Upper lobe of right lung (tissue), 1 donor: ENCODE results near the gene IL1RL1. TPM values are rescaled to one million over a fixed set of nuclear protein-coding genes. Genes with fewer than 3 reads are reported as not detected.

Experiments used
- ATAC-seq: fragments of 200-7000 bp; cut with Tn5 transposase; one replicate; pipeline ENCODE4 v1.9.1; 2020; ENCODE audit warnings: mild to moderate bottlenecking, moderate library complexity
- DNase-seq: peaks from one replicate; pipeline ENCODE4 v3.0.0-alpha.2; 2020
- H3K27ac ChIP-seq: fragments of 200-600 bp; one replicate; pipeline ENCODE4 v1.8.0; 2022
- H3K27me3 ChIP-seq: fragments of 200-600 bp; one replicate; pipeline ENCODE4 v1.8.0; 2022; ENCODE audit warnings: mild to moderate bottlenecking
- H3K36me3 ChIP-seq: fragments of 200-600 bp; one replicate; pipeline ENCODE4 v1.8.0; 2022
- H3K4me1 ChIP-seq: fragments of 200-600 bp; one replicate; pipeline ENCODE4 v1.8.0; 2022
- H3K4me3 ChIP-seq: fragments of 200-600 bp; one replicate; pipeline ENCODE4 v1.8.0; 2022; ENCODE audit warnings: mild to moderate bottlenecking
- H3K9me3 ChIP-seq: fragments of 200-600 bp; one replicate; pipeline ENCODE4 v1.8.0; 2022
- intact Hi-C: fragments of 100-400 bp; cut with DNase I; formaldehyde crosslinking; loops from one replicate; pipeline ENCODE4 v1.11.0; 2022
- long read RNA-seq: library from polyadenylated mRNA; unstranded; transcript quantifications from one replicate; pipeline ENCODE4 v2.0.0, GENCODE V29; 2021
- total RNA-seq: library from RNA; stranded (reverse); fragmentation: NEBNext Ultra II Directional; extraction: Animal tissue kit (Norgen Biotek cat#: 25700); gene quantifications from one replicate; pipeline ENCODE4 v1.2.1, GENCODE V29; 2021
- TF ChIP-seq, protein P1 (sequence below): fragments of 200-600 bp; IDR thresholded peaks from one replicate; pipeline ENCODE4 v1.8.0; 2022; ENCODE audit warnings: antibody characterized with exemption
- donor health status: DM: no; HTN: yes; CAD: no; lungs with severe emphysema.

Gene IL1RL1
- total RNA-seq, result 46.5 TPM
- long read RNA-seq, transcript IL1RL1-204 (8 exons, 2,693 nt), result minor isoform, 9 of 119 reads
- long read RNA-seq, transcript IL1RL1-202 (8 exons, 3,994 nt), result major isoform, 90 of 119 reads
- long read RNA-seq, partial matches to known transcripts, result 10 of 119 reads
- long read RNA-seq, other reads (novel, unspliced or antisense), result 10 of 119 reads

DNA sequence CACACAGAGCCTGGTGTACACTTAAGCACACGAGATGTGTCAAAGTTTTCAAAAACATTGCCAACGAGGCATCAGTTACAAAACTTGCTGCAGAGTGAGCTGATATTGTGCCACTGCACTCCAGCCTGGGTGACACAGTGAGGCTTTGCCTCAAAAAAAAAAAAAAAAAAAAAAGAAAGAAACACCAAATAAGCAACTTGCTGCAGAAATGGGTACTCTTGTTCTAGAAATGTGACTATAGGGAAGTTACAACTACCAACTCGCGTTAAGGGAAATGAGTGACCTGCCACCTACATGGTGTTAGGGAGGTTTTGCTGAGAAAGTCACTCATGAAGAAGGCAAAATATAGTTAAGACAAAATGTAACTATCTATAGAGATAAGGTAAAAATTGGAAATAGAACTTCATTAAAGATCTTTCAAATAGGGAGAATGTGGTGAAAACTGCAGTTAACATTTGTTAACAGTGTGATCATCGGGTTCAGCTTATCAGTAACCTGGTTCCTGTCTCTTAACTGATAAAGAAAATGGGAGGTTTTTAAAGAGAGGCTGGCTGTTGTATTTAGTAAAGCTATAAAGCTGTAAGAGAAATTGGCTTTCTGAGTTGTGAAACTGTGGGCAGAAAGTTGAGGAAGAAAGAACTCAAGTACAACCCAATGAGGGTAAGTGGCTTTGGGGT lies at the start of gene IL1RL1:
TSS of gene IL1RL1 (plus strand) at position 600 of the 677 bp plus-strand sequence. CDS start 26,702 bp downstream, outside the sequence.
- no peaks in the 10 kb centered on the region for H3K36me3 ChIP-seq
- H3K9me3 ChIP-seq, result no peaks in the 10 kb centered on the region
- intact Hi-C loops, result no loop called here
- H3K4me3 ChIP-seq, result no peak within 1 kb of the TSS
- TF ChIP-seq, protein P1, sequence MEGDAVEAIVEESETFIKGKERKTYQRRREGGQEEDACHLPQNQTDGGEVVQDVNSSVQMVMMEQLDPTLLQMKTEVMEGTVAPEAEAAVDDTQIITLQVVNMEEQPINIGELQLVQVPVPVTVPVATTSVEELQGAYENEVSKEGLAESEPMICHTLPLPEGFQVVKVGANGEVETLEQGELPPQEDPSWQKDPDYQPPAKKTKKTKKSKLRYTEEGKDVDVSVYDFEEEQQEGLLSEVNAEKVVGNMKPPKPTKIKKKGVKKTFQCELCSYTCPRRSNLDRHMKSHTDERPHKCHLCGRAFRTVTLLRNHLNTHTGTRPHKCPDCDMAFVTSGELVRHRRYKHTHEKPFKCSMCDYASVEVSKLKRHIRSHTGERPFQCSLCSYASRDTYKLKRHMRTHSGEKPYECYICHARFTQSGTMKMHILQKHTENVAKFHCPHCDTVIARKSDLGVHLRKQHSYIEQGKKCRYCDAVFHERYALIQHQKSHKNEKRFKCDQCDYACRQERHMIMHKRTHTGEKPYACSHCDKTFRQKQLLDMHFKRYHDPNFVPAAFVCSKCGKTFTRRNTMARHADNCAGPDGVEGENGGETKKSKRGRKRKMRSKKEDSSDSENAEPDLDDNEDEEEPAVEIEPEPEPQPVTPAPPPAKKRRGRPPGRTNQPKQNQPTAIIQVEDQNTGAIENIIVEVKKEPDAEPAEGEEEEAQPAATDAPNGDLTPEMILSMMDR, result no peak
- H3K27ac ChIP-seq, result no peak within 1 kb of the TSS
- no peak for DNase-seq
- no peaks in the 10 kb centered on the region for H3K4me1 ChIP-seq
- peaks cover 4% of the 10 kb centered on the region for H3K27me3 ChIP-seq
- ATAC-seq, result peak; percentile 73

DNA sequence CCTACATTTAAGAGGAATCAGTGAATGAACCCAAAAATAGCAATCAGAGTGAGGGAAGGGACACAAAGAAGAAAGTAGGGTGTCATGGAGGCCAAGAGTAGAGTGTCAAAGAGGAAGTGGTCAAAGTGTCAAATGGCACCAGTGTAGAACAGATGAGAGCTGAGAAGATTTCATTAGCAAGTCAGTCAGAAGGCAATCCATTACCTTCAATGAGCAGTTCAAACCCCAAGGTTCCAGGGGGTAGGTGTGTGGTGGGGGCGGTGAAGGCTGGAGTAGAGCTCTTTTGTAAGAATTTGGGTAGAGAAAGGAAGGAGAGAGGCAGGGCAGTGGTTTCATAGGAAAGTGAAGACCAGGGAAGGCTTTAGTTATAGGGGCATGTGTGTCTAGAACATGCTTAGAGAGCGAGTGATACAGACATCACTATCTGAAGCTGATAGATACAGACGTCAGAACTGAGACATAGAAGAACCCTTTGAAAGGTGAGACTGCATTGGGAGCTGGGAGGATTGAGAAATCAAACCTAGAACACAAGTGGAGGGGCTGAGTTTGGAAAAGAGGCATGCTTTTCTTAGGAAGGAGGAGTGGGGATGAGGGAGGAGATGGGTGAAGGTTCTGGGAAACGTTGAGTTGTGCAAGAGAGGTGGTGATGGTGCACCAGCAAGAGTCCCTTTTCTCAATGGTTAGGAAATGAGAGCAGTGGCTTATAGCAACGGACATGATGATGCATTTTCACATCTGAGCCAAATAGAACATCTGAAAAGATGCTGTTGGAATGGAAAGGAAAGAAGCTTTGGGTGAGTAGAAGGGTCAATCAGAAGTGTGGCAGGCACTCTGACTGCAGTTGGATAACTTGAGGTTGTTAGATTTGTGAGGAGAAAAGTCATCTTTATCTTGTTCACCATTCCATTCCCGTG lies 48.9 kb upstream of the IL1RL1 start:
- no peak overlapping the region for H3K27ac ChIP-seq
- H3K4me3 ChIP-seq, result no peak overlapping the region
- H3K36me3 ChIP-seq, result no peaks in the 10 kb centered on the region
- intact Hi-C loops, result no loop called here
- peak; percentile 33 for ATAC-seq
- H3K9me3 ChIP-seq, result no peaks in the 10 kb centered on the region
- no peaks in the 10 kb centered on the region for H3K4me1 ChIP-seq
- TF ChIP-seq, protein P1, result no peak
- no peaks in the 10 kb centered on the region for H3K27me3 ChIP-seq
- no peak for DNase-seq

DNA sequence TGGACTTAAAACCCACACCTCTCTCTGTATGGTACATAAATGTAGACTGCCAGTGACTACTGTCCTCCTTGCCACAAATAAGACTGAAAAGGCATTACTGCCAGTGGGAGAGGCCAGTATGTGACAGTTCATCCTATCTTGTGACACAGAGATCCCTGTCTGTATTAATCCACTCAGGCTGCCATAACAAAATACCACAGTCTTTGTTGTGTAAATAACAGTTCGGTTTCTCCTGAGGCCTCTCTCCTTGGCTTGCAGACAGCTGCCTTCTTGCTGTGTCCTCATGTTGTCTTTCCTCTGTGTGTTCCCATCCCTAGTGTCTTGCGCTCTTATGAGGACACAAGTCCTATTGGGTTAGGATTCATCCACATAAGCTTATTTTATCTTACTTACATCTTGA lies 46.4 kb upstream of the IL1RL1 start:
- no peaks in the 10 kb centered on the region for H3K36me3 ChIP-seq
- intact Hi-C loops, result no loop called here
- DNase-seq (no peak), ATAC-seq (no peak)
- H3K4me1 ChIP-seq, result peaks cover 6% of the 10 kb centered on the region
- H3K9me3 ChIP-seq, result no peaks in the 10 kb centered on the region
- TF ChIP-seq, protein P1, result no peak
- H3K4me3 ChIP-seq, result no peak overlapping the region
- no peaks in the 10 kb centered on the region for H3K27me3 ChIP-seq
- H3K27ac ChIP-seq, result no peak overlapping the region

DNA sequence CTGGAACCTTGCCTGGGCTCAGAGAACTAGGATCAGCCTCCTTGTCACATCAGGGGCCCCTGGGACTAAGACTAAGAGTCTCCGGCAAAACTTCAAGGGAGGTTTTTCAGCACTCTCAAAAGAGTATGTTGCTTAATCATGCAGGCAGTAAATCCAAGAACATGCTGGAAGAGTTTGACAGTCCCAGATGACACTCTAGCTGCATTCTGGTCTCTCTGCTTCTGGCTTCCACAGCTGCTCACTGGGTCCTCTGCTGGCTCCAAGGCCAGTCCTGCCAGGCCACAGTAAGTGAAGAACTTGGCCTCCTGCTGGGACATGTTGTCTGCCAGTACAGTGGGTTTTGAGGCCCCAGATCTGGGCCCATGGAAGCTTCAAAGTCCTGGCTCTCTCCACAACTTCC lies 45.2 kb upstream of the IL1RL1 start:
- no peak overlapping the region for H3K4me3 ChIP-seq
- H3K9me3 ChIP-seq, result no peaks in the 10 kb centered on the region
- no peaks in the 10 kb centered on the region for H3K36me3 ChIP-seq
- intact Hi-C loops, result no loop called here
- ATAC-seq, result no peak
- DNase-seq, result no peak
- TF ChIP-seq, protein P1, result no peak
- H3K4me1 ChIP-seq, result peaks cover 6% of the 10 kb centered on the region
- no peaks in the 10 kb centered on the region for H3K27me3 ChIP-seq
- no peak overlapping the region for H3K27ac ChIP-seq

DNA sequence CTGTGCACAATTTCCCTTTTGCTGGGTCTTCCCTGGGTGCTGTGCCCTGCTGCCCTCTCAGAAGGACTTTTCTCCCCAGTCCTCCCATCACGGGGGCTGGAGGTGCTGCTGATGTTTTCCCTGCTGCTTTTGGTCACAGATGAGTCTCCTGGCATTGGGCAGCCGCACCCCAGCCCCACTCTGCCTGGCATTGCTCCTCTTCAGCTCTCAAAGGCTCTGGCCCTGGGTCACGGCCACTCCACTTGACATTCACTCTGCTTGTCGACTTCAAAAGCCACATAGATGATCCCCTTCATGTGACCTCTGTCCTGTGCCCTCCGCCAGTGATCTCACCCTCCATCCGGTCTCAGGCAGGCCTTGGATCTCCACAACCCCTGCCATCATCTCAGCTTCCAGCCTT lies 43.6 kb upstream of the IL1RL1 start:
- H3K36me3 ChIP-seq, result no peaks in the 10 kb centered on the region
- TF ChIP-seq, protein P1, result no peak
- DNase-seq, result no peak
- no peak for ATAC-seq
- H3K4me1 ChIP-seq, result peaks cover 6% of the 10 kb centered on the region
- no peaks in the 10 kb centered on the region for H3K27me3 ChIP-seq
- no peaks in the 10 kb centered on the region for H3K9me3 ChIP-seq
- no peak overlapping the region for H3K4me3 ChIP-seq
- intact Hi-C loops, result no loop called here
- H3K27ac ChIP-seq, result no peak overlapping the region
